Measurements from ENCODE around the gene RPAP2. TPM values are rescaled to one million over a fixed set of nuclear protein-coding genes. Genes with fewer than 3 reads are reported as not detected.

The RPAP2 gene
- total and polyA plus RNA-seq, 2 of the 8 experiments (the other 6 are each of a cell fraction or from before 2014, with no cell fraction given) = 7.9 to 28.4 TPM

DNA sequence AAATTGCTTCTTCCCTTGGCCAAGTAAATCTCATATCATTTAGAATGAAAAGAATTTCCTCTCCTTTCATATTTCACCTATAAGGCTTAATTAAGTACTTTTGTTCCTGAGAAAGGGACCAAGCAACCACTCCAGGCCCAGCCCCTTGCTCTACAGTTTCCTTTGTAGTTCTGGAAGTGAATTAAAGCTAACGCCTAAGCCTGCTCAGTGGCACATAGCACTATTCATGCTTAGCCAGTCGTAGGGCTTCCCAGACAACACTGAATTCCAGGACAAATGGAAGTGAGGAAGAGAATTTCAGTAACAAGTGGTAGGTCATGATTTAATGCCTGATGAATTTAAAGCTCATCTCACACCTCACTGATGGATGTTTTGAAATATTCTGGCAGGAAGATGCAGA is 73.3 kb downstream of the RPAP2 start:
- Histone ChIP-seq H2AK5ac (ENCODE audit: low read depth, low read length) (no peak overlapping the region), H4K20me1 (replicated peaks in 1 of 2; ENCODE audit: control insufficient read depth in 1 of 2, insufficient read depth in 2 of 2, low read length in 2 of 2) (no peaks in the 10 kb centered on the region), H4K8ac (ENCODE audit: extremely low read depth, insufficient read depth, low read length) (no peak overlapping the region), H2BK5ac (ENCODE audit: low read depth, low read length) (no peak overlapping the region), H3K79me1 (ENCODE audit: low read depth, low read length) (no peaks in the 10 kb centered on the region), H3K27ac (ENCODE audit: low read depth, low read length) (no peak overlapping the region), H3K14ac (ENCODE audit: insufficient read length) (no peak overlapping the region), H2BK20ac (ENCODE audit: low read length) (no peak overlapping the region), H3K9me3 (ENCODE audit: insufficient read depth in 2 of 2, low read depth in 1 of 2, low read length in 1 of 2) (no peaks in the 10 kb centered on the region), H4K91ac (replicated peaks; ENCODE audit: insufficient read length, low read length) (no peak overlapping the region), H3K56ac (replicated peaks; ENCODE audit: insufficient read length, low read depth, low read length) (no peak overlapping the region), H2BK12ac (ENCODE audit: low read depth, low read length) (no peak overlapping the region), H3K23ac (ENCODE audit: insufficient read length) (no peak overlapping the region), H3K4me2 (ENCODE audit: insufficient read depth in 1 of 2, low read depth in 2 of 2, low read length in 2 of 2) (no peak overlapping the region), H3K27me3 (replicated peaks in 1 of 4; ENCODE audit: control insufficient read depth in 3 of 4, extremely low read depth in 1 of 4, insufficient read depth in 3 of 4, low read length in 3 of 4) (no peaks in the 10 kb centered on the region), H3K4ac (replicated peaks; ENCODE audit: insufficient read length, low read depth, low read length) (no peak overlapping the region), H2BK15ac (ENCODE audit: low read length) (no peak overlapping the region), H3K18ac (ENCODE audit: extremely low read depth, low read length) (no peak overlapping the region), H3K23me2 (ENCODE audit: low read depth, low read length) (no peaks in the 10 kb centered on the region), H2BK120ac (replicated peaks; ENCODE audit: low read depth, low read length) (no peak overlapping the region), H3K9ac (replicated peaks in 1 of 4; ENCODE audit: extremely low read depth in 1 of 4, low read depth in 3 of 4, low read length in 3 of 4) (no peak overlapping the region), H3K79me2 (ENCODE audit: control insufficient read depth in 1 of 2, insufficient read depth in 2 of 2, low read length in 2 of 2) (no peaks in the 10 kb centered on the region), H3K4me1 (replicated peaks in 1 of 4; ENCODE audit: control insufficient read depth in 3 of 4, insufficient read depth in 4 of 4, low read length in 3 of 4) (no peaks in the 10 kb centered on the region), H3K36me3 (ENCODE audit: control insufficient read depth in 2 of 4, insufficient read depth in 4 of 4, low read length in 3 of 4) (no peaks in the 10 kb centered on the region; a peak in 1 of 8 replicates), H4K5ac (ENCODE audit: insufficient read length, low read depth, low read length) (no peak overlapping the region), H2AFZ (ENCODE audit: low read length) (no peak overlapping the region), H3K4me3 (ENCODE audit: extremely low read depth in 1 of 4, insufficient read depth in 2 of 4, low read depth in 3 of 4, low read length in 4 of 4) (no peak overlapping the region)
- CTCF ChIA-PET (ENCODE audit: partially characterized antibody) = no interaction called here
- POLR2A ChIA-PET (ENCODE audit: partially characterized antibody) = interaction anchor here (1.2 kb wide), 2 partner anchors 12 to 73 kb away, joined by 3 read pairs; no protein-coding TSS in a partner anchor
- FAIRE-seq (no peak), DNase-seq (ENCODE audit: low read depth in 1 of 2, low spot score in 2 of 2) (no peak)
- 73% methylated on average over 2 of the region's 2 CpGs; no CpG with 5 or more reads in 1 of the 2 experiments for WGBS, 2 experiments (ENCODE audit: extremely low coverage in 1 of 2, insufficient coverage in 1 of 2, insufficient read length in 1 of 2, insufficient replicate concordance in 2 of 2, low coverage in 1 of 2, low lambda C conversion rate in 2 of 2, missing lambda C conversion rate in 1 of 2)
- TF ChIP-seq SAP30 (IDR thresholded peaks at IDR 0.05; ENCODE audit: insufficient read depth, insufficient replicate concordance, low read length) (no peak), RNF2 (IDR thresholded peaks at IDR 0.05; ENCODE audit: borderline replicate concordance, low read depth, low read length, missing control alignments, poor library complexity, severe bottlenecking) (no peak), SIRT6 (IDR thresholded peaks at IDR 0.05; ENCODE audit: low read length) (no peak), ASH2L (IDR thresholded peaks at IDR 0.05; ENCODE audit: low read length) (no peak), NANOG (IDR thresholded peaks at IDR 0.05; ENCODE audit: insufficient read depth, low read depth, low read length, poor library complexity, severe bottlenecking) (no peak), KDM4A (IDR thresholded peaks at IDR 0.05; ENCODE audit: low read depth, low read length, severe bottlenecking) (no peak), TBP (IDR thresholded peaks at IDR 0.05; ENCODE audit: low read depth, low read length) (no peak), BCL11A (IDR thresholded peaks at IDR 0.05; ENCODE audit: low read depth in 2 of 2, low read length in 2 of 2) (no peak), SP1 (IDR thresholded peaks at IDR 0.05; ENCODE audit: low read depth, low read length) (no peak), HDAC6 (IDR thresholded peaks at IDR 0.05; ENCODE audit: low read depth, low read length) (no peak)
- TF ChIP-seq, protein P1, sequence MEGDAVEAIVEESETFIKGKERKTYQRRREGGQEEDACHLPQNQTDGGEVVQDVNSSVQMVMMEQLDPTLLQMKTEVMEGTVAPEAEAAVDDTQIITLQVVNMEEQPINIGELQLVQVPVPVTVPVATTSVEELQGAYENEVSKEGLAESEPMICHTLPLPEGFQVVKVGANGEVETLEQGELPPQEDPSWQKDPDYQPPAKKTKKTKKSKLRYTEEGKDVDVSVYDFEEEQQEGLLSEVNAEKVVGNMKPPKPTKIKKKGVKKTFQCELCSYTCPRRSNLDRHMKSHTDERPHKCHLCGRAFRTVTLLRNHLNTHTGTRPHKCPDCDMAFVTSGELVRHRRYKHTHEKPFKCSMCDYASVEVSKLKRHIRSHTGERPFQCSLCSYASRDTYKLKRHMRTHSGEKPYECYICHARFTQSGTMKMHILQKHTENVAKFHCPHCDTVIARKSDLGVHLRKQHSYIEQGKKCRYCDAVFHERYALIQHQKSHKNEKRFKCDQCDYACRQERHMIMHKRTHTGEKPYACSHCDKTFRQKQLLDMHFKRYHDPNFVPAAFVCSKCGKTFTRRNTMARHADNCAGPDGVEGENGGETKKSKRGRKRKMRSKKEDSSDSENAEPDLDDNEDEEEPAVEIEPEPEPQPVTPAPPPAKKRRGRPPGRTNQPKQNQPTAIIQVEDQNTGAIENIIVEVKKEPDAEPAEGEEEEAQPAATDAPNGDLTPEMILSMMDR (IDR thresholded peaks at IDR 0.05; ENCODE audit: control extremely low read depth in 1 of 3, insufficient read depth in 1 of 3, low read depth in 1 of 3, low read length in 3 of 3) = no peak

All from H1 (cell line).